ENCODE results near the gene PNPLA8. TPM values are rescaled to one million over a fixed set of nuclear protein-coding genes. Genes with fewer than 3 reads are reported as not detected.

Gene PNPLA8
- total RNA-seq, 1 experiment from 2014 or later, result 31.3 TPM

DNA sequence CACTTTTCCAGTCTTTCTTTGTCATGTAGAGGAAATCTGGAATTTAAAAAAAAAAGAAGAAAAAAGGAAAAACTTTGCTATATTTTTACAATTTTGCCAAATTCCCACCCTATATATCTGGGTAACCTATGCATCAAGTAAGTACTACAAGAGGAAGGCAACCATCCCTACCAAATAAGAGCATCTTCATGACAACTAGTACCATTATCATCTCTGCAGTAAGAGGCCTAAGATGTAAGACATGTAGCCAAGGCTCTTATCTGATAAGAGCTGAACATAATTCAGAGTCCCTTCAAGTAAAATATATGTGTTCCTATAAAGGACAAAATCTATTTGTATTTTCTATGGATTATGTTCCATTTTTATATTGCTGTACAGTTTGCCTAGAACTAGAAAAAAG, 40.1 kb upstream of the PNPLA8 start:
- ChIA-PET CTCF (no interaction called here), POLR2A (ENCODE audit: unreplicated experiment) (no interaction called here)
- TF ChIP-seq, protein P1, sequence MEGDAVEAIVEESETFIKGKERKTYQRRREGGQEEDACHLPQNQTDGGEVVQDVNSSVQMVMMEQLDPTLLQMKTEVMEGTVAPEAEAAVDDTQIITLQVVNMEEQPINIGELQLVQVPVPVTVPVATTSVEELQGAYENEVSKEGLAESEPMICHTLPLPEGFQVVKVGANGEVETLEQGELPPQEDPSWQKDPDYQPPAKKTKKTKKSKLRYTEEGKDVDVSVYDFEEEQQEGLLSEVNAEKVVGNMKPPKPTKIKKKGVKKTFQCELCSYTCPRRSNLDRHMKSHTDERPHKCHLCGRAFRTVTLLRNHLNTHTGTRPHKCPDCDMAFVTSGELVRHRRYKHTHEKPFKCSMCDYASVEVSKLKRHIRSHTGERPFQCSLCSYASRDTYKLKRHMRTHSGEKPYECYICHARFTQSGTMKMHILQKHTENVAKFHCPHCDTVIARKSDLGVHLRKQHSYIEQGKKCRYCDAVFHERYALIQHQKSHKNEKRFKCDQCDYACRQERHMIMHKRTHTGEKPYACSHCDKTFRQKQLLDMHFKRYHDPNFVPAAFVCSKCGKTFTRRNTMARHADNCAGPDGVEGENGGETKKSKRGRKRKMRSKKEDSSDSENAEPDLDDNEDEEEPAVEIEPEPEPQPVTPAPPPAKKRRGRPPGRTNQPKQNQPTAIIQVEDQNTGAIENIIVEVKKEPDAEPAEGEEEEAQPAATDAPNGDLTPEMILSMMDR (conservative IDR thresholded peaks at IDR 0.05), result no peak
- no peak for TF ChIP-seq EZH2 (IDR thresholded peaks at IDR 0.05; ENCODE audit: low read depth)
- no peak for DNase-seq
- H3K9me2 ChIP-seq (ENCODE audit: insufficient read depth), result no peaks in the 10 kb centered on the region
- no peak overlapping the region for H3K4me3 ChIP-seq
- no peaks in the 10 kb centered on the region for H3K27me3 ChIP-seq (ENCODE audit: insufficient read depth, low read depth)
- no peaks in the 10 kb centered on the region for H3K9me3 ChIP-seq (ENCODE audit: insufficient read depth, low read depth)
- peaks cover 7% of the 10 kb centered on the region; the same call in 1 of the 2 replicates for H3F3A ChIP-seq (ENCODE audit: insufficient read depth, low read depth)
- no peak overlapping the region for H3K4me2 ChIP-seq
- H3K36me3 ChIP-seq (ENCODE audit: low read depth), result peaks cover 23% of the 10 kb centered on the region
- H2AFZ ChIP-seq, result no peak overlapping the region
- H3K79me2 ChIP-seq (ENCODE audit: low read depth), result peaks cover 48% of the 10 kb centered on the region
- BruUV-seq (replicated peaks), result no TSS peak
- H3K4me1 ChIP-seq (replicated peaks; ENCODE audit: insufficient read depth), result peaks cover 19% of the 10 kb centered on the region
- no peak overlapping the region for H3K27ac ChIP-seq
- intact Hi-C loops (cut with micrococcal nuclease; ENCODE audit: unreplicated experiment), result no loop called here
- H4K20me1 ChIP-seq (ENCODE audit: insufficient read depth), result peaks cover 4% of the 10 kb centered on the region; the same call in 1 of the 2 replicates

DNA sequence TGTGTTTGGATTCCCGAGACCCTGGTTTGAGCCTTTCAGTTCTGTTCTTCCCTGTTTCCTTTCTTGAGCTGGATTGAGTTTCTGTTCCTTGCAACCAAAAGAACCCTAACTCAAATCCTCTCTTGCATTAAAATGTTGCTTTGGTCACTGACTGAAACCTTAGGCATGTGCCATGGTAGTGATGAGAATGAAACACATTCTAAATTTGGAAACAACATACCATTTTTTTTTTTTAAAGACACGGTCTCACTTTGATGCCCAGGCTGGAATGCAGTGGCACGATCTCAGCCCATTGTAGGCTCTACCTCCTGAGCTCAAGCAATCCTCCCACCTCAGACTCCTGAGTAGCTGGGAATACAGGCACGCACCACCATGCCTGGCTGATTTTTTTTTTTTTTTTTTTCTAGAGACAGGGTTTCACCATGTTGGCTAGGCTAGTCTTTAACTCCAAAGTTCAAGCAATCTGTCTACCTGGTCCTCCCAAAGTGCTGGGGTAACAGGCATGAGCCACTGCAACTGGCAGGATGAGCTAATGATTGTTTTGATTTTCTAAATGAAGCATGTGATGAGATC, 35.2 kb upstream of the PNPLA8 start:
- Histone ChIP-seq H3K9me3 (ENCODE audit: insufficient read depth, low read depth) (peaks cover 9% of the 10 kb centered on the region; the same call in 1 of the 2 replicates), H3K27me3 (ENCODE audit: insufficient read depth, low read depth) (no peaks in the 10 kb centered on the region), H3K27ac (no peak overlapping the region), H2AFZ (no peak overlapping the region), H3F3A (ENCODE audit: insufficient read depth, low read depth) (0 out of 2 replicates have a peak, but pooled peaks cover 4% of the 10 kb centered on the region), H3K4me2 (no peak overlapping the region), H3K9me2 (ENCODE audit: insufficient read depth) (no peaks in the 10 kb centered on the region), H3K36me3 (ENCODE audit: low read depth) (peaks cover 22% of the 10 kb centered on the region; the same call in 1 of the 2 replicates), H3K4me3 (no peak overlapping the region), H3K4me1 (replicated peaks; ENCODE audit: insufficient read depth) (no peaks in the 10 kb centered on the region), H3K79me2 (ENCODE audit: low read depth) (peaks cover 6% of the 10 kb centered on the region), H4K20me1 (ENCODE audit: insufficient read depth) (no peaks in the 10 kb centered on the region)
- CTCF ChIA-PET, result interaction anchor here (0.6 kb wide), 1 partner anchor 38 kb away, joined by 3 read pairs; no protein-coding TSS in a partner anchor
- BruUV-seq (replicated peaks), result no TSS peak
- TF ChIP-seq, protein P1 (conservative IDR thresholded peaks at IDR 0.05), result no peak
- TF ChIP-seq EZH2 (IDR thresholded peaks at IDR 0.05; ENCODE audit: low read depth), result no peak
- intact Hi-C loops (cut with micrococcal nuclease; ENCODE audit: unreplicated experiment), result no loop called here
- POLR2A ChIA-PET (ENCODE audit: unreplicated experiment), result interaction anchor here (0.6 kb wide), 1 partner anchor 38 kb away, joined by 4 read pairs; no protein-coding TSS in a partner anchor
- DNase-seq, result no peak

DNA sequence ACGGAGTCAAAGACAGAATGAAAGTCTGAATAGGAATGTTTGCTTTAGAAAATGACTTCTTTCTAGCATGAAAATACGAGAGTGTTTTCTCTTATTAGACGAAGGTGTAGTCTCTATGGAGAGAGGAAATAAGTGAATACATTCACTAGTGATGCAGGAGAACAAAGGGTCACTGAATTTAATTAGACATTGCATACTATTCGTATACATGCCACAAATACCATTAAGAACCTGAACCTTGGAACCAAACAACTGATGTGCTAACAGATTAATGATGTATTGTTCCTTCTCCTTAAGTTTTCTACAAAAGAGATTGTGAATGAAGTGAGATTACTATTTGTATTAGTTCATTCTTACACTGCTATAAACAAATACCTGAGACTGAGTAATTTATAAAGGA, 33.3 kb upstream of the PNPLA8 start:
- Histone ChIP-seq H4K20me1 (ENCODE audit: insufficient read depth) (no peaks in the 10 kb centered on the region), H3K9me2 (ENCODE audit: insufficient read depth) (no peaks in the 10 kb centered on the region), H2AFZ (no peak overlapping the region), H3K79me2 (ENCODE audit: low read depth) (no peaks in the 10 kb centered on the region; the same call in 1 of the 2 replicates), H3K27ac (no peak overlapping the region), H3K27me3 (ENCODE audit: insufficient read depth, low read depth) (no peaks in the 10 kb centered on the region), H3K4me3 (no peak overlapping the region), H3F3A (ENCODE audit: insufficient read depth, low read depth) (no peaks in the 10 kb centered on the region), H3K4me2 (no peak overlapping the region), H3K36me3 (ENCODE audit: low read depth) (peaks cover 4% of the 10 kb centered on the region; the same call in 1 of the 2 replicates), H3K4me1 (replicated peaks; ENCODE audit: insufficient read depth) (no peaks in the 10 kb centered on the region), H3K9me3 (ENCODE audit: insufficient read depth, low read depth) (peaks cover 9% of the 10 kb centered on the region; the same call in 1 of the 2 replicates)
- intact Hi-C loops (cut with micrococcal nuclease; ENCODE audit: unreplicated experiment), result no loop called here
- POLR2A ChIA-PET (ENCODE audit: unreplicated experiment), result no interaction called here
- CTCF ChIA-PET, result no interaction called here
- no peak for TF ChIP-seq EZH2 (IDR thresholded peaks at IDR 0.05; ENCODE audit: low read depth)
- TF ChIP-seq, protein P1 (conservative IDR thresholded peaks at IDR 0.05), result no peak
- DNase-seq, result no peak
- no TSS peak for BruUV-seq (replicated peaks)
